CD4-positive, alpha-beta T cell treated with Interferon gamma for 1 hour (primary cell): ENCODE data around the gene SIN3A.
"Not testable (repeated sequence)": the region's sequence is repeated elsewhere in the genome, so short reads cannot be mapped to it uniquely, and the experiment has no call there.

ENCODE experiments used
- DNase-seq: peaks from one replicate; pipeline ENCODE4 v3.0.0-alpha.2; 2020

Gene SIN3A

DNA sequence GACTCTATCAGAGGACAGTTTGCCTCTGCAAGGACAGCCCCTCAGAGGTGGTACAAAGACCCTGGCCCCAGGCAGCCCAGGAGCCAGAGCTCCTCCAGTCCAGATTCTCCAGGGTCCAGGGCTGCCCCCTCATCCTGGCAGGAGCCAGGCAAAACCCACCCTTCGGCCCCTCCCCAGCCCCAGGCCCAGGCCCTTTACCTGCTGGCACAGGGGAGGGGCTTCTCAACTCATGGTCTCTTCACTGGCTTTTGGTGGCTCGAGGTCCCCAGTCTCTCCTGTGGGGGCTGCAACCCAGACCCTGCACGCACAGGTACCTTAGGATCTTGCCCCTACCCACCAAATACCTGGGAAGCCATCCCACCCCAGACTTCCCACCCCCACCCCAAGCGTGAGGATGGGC lies 96.1 kb downstream of the SIN3A start:
- DNase-seq = no peak

DNA sequence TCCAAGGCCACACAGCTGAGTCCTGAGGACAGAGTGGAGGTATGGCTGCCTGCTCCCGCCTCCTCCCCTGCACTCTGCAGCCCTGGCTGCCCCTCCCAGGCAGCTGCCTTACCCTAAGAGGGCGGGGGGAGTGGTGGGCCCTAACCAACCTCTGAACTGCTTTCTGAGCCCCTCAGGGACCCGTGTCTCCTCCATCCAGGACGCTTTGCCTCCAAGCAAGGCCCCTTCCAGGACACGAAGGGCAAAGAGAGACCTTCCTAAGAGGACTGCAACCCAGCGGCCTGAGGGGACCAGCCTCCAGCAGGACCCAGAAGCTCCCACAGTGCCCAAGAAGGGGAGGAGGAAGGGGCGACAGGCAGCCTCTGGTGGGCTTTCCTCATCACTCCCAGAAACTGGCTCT lies 97.0 kb downstream of the SIN3A start:
- DNase-seq = no peak

DNA sequence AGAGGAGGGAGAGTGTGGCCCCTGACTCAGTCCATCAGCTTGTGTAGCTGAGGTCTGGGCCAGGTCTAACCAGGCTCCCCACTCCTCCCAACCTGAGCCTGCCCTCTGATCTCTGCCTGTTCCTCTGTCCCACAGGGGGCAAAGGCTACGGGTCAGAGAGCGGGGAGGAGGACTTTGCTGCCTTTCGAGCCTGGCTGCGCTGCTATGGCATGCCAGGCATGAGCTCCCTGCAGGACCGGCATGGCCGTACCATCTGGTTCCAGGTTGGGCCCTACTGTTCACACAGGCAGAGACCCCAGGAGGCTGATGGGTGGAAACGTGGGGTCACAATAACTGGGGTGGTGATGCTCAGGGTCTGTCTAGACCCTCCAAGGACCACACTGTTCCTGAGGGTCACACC lies 97.9 kb downstream of the SIN3A start:
- DNase-seq = no peak

DNA sequence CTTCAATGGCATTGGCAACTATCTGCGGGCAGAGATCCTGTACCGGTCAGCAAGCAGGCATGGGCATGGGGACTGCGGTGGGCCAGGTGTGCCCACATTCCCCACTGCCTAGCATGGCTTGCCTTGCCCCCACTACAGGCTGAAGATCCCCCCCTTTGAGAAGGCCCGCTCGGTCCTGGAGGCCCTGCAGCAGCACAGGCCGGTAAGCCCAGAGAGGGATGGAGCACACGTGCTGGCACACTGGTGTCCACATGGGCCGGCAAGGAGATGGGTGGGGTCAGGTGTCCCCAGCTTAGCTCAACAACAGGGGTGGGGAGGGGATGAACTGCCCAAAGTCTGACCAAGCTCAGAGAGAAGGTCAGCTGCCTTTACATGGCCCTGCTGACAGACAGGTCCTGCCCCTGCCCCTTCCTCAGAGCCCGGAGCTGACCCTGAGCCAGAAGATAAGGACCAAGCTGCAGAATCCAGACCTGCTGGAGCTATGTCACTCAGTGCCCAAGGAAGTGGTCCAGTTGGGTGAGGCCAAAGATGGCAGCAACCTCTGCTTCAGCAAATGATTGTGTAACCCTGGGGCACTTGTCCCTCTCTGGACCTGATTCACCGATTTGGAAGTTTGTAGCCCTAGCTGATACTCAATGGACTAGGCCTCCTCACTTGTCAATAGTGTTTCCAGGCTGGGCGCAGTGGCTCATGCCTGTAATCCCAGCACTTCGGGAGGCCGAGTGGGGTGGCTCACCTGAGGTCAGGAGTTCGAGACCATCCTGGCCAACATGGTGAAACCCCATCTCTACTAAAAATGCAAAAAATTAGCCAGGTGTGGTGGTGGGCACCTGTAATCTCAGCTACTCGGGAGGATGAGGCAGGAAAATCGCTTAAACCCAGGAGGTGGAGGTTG lies 99.1 kb downstream of the SIN3A start:
- no peak for DNase-seq

DNA sequence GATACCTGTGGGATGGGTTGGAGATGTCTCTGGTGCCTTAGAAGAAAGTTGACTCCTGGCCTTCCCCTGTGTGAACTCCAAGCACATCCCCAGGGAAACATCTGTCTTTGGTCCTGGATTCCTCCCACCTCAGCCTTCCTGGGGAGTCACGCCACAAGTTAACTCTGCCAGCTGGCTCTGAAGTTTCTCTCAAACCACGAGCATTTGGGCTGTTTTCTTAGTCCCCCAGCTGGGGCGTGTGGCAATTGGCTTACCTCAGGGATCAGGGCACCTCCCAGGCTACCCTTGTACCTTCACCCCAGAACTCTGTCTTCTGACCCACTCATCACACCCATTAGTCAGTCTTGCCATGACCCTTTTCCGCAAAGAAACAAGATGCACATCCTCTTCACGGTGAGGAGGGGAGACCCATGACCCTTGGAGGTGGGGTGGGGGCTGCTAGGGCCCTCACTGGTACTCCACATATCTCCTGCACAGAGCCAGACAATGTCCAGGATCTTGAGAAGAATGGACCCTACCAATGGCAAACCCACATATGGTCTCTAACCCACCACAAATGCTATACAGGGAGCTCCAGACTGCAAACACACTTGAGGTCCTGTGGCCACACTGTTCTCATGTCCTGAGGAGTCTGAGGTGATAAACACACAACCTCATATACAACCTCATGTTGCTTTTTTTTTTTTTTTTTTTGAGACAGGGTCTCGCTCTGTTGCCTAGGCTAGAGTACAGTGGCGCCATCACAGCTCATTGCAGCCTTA lies 100.7 kb downstream of the SIN3A start:
- no peak for DNase-seq

- peak; percentile 89 for DNase-seq
Measured at GRCh38 chr15:75349851-75350588, 101.5 kb downstream of the SIN3A start.

- not testable (repeated sequence) for DNase-seq
Measured at GRCh38 chr15:75349351-75349669, 102.2 kb downstream of the SIN3A start.

- DNase-seq = no peak
Measured at GRCh38 chr15:75348562-75349350, 102.7 kb downstream of the SIN3A start.

- DNase-seq = no peak
Measured at GRCh38 chr15:75348034-75348561, 103.4 kb downstream of the SIN3A start.

DNA sequence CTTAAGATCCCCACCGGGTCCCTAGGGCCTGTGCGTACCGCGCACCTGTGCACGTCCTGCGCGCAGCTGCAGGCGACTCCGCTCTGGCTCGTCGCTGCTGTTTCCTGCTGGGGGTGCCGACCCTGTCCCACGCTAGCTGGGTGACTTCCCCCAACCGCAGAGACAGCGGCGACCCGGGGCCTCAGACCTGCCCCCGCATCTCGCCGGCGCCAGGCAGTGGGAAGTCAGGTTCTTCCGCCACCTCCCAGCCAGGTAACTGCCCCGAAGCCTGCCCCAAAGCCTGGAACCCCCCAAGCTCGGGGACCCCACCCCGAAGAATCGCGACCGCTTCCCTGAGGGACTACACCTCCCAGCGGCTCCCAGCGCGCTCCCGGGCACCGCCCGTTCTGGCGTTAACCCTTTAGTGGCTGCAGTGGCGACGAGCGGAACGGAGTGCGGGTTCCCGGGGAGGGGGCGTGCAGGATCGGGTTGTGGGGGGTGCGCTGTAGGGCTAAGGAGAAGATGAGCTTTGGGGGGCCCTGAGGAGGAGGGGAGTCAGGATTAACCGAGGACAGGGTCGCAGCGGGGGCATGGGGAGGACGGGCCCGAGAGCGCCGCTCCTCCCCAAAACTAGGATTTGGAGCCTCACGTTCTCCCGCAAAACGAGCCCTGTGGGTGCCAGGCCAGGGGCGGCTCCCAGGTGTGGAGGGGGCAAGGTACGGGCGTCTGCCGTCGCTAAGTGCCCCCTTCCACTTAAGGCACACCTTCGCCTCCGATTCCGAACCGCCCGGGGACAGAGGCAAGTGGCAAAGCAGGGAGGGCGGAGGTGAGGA lies 104.1 kb downstream of the SIN3A start:
- peak; percentile 86 for DNase-seq

- no peak for DNase-seq
Measured at GRCh38 chr15:75346796-75347221, 104.7 kb downstream of the SIN3A start, which contains the start of gene NEIL1. Gene NEIL1, plus strand, starts transcription at chr15:75347039. Its CDS starts 1,867 bp downstream, at chr15:75348906.

GRCh38 chr15:75343953-75344352 lies 107.5 kb downstream of the SIN3A start:
- not testable (repeated sequence) for DNase-seq

DNA sequence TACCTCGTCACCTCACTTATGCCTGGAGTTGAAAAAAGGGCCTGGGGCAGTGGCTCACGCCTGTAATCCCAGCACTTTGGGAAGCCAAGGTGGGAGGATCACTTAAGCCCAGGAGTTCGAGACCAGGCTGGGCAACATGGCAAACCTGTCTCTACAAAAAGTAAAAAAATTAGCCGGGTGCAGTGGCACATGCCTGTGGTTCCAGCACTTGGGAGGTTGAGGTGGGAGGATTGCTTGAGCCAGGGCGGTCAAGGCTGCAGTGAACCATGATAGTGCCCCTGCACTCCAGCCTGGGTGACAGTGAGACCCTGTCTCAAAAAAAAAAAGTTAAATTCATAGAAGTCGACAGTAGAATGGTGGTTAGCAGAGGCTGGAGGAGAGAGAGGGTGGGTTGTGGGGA lies 109.3 kb downstream of the SIN3A start:
- DNase-seq = no peak

- DNase-seq = no peak
Measured at GRCh38 chr15:75339531-75340240, 111.8 kb downstream of the SIN3A start.

DNA sequence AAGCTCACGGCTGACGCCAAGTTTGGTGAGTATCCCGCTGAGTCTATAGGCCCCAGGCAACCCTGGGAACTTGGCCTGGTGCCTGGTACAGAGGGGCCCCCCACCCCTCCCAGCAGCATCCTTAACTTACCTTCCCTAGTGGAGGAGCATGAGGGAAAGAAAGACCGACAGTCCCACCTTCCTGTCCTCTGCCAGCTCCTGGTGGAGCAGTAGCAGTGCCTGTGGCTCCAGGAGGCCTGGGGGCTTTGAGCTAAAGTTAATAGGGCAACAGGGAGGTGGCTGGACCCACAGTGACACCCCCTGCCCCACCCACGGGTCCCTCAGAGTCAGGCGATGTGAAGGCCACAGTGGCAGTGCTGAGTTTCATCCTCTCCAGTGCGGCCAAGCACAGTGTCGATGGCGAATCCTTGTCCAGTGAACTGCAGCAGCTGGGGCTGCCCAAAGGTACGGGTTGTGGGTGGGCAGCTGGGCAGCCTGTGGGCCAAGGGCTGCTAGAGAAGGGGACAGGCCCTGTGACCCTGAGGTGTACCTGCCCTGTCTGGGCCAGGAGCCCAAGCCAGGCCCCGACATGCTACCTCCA lies 112.7 kb downstream of the SIN3A start:
- no peak for DNase-seq

DNA sequence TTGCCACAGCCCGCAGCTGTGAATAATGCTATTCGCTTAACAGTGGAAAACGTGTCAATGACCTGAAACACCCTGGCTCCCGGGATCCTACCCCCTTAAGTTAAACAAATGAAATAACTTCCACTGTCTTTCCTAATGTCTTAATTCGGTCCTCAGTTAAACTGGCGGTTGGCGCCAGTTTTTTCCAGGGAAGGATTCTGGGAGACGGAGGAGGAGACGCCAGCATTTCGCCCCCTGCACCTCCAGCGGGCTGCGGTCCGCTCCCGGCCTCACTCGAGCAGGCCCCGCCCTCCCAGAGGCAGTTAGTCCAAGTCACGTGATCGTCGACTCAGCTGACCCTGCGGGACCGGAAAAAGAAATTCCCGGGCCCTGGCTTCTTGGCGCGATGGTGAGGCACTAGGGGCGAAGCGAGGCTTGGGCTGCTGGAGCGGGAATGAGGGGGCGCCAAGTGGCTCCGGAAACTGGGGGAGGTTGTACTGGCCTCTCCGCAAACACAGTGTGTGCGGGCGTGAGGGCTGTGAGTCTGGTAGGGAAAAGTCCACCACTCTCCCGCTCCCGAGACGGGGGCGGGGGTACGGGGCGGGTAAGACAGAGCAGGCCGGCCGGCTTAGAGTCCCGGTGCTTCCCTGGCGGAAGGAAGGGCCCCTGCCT lies 115.7 kb downstream of the SIN3A start, which contains the start of gene COMMD4:
Gene COMMD4 (plus strand): TSS at position 359 of the 651 bp plus-strand sequence. CDS start 27 bp downstream, at position 386.
- DNase-seq = peak; percentile 65

GRCh38 chr15:75335313-75335704 lies 116.2 kb downstream of the SIN3A start:
- no peak for DNase-seq

- DNase-seq = peak; percentile 12
Measured at GRCh38 chr15:75333654-75334419, 117.7 kb downstream of the SIN3A start.

GRCh38 chr15:75332093-75332492 lies 119.4 kb downstream of the SIN3A start:
- not testable (repeated sequence) for DNase-seq
